Activated T-helper 2 cell treated with anti-CD3 and anti-CD28 coated beads, Interferon-gamma antibody, Interleukin-2, Interleukin-4, amounts not matched to agents 10 μg/mL and 5 μg/mL and 100 μg/mL, durations not matched to agents 14 hours and 24 hours and 36 hours (primary cell): ENCODE results near the gene MT1E. TPM values are rescaled to one million over a fixed set of nuclear protein-coding genes. Genes with fewer than 3 reads are reported as not detected.
"Not testable (repeated sequence)": the region's sequence is repeated elsewhere in the genome, so short reads cannot be mapped to it uniquely, and the experiment has no call there.

Source experiments
- DNase-seq: peaks from one replicate; pipeline ENCODE4 v3.0.0; 2021; ENCODE audit warnings: low spot score
- H3K27ac Mint-ChIP-seq: one replicate; pipeline ENCODE4 v1.8.0; 2021; ENCODE audit warnings: mixed read lengths
- H3K27me3 Mint-ChIP-seq: one replicate; pipeline ENCODE4 v1.8.0; 2021; ENCODE audit warnings: low read depth, mixed read lengths
- H3K36me3 Mint-ChIP-seq: one replicate; pipeline ENCODE4 v1.8.0; 2021; ENCODE audit warnings: low read depth, mixed read lengths
- H3K4me1 Mint-ChIP-seq: one replicate; pipeline ENCODE4 v1.8.0; 2021; ENCODE audit warnings: low read depth, mixed read lengths
- H3K4me3 Mint-ChIP-seq: one replicate; pipeline ENCODE4 v1.8.0; 2021; ENCODE audit warnings: low read depth, mild to moderate bottlenecking, moderate library complexity, mixed read lengths
- H3K9me3 Mint-ChIP-seq: one replicate; pipeline ENCODE4 v1.8.0; 2021; ENCODE audit warnings: mixed read lengths
- intact Hi-C: fragments of 100-400 bp; cut with micrococcal nuclease; formaldehyde crosslinking; loops from one replicate; pipeline ENCODE4 v1.15.1; 2023
- total RNA-seq: library from RNA; stranded (reverse); gene quantifications from 2 replicates; pipeline ENCODE4 v1.2.3, GENCODE V29; 2022

Gene MT1E
- total RNA-seq, 1 donor from 2014 or later, result 181 TPM

- no peak overlapping the region for H3K27ac Mint-ChIP-seq
- DNase-seq, result no peak
- peaks cover 41% of the 10 kb centered on the region for H3K27me3 Mint-ChIP-seq
- H3K36me3 Mint-ChIP-seq, result no peaks in the 10 kb centered on the region
- no peaks in the 10 kb centered on the region for H3K9me3 Mint-ChIP-seq
- intact Hi-C loops, result no loop called here
- peaks cover 42% of the 10 kb centered on the region for H3K4me1 Mint-ChIP-seq
- H3K4me3 Mint-ChIP-seq, result no peak overlapping the region
Measured at GRCh38 chr16:56664506-56664905, 38.9 kb downstream of the MT1E start.

- peaks cover 42% of the 10 kb centered on the region for H3K4me1 Mint-ChIP-seq
- DNase-seq, H3K27ac Mint-ChIP-seq, H3K36me3 Mint-ChIP-seq, H3K4me3 Mint-ChIP-seq, H3K9me3 Mint-ChIP-seq: not testable (repeated sequence)
- intact Hi-C loops, result loop anchor here (5.0 kb wide), 1 partner anchor 33 kb away; the partner anchor contains the start of gene MT1M
- H3K27me3 Mint-ChIP-seq, result peaks cover 46% of the 10 kb centered on the region
Measured at GRCh38 chr16:56665286-56666261, 40.0 kb downstream of the MT1E start.

- no peaks in the 10 kb centered on the region for H3K9me3 Mint-ChIP-seq
- H3K4me3 Mint-ChIP-seq, result no peak within 1 kb of the TSS
- DNase-seq, result peak; percentile 40
- no peaks in the 10 kb centered on the region for H3K36me3 Mint-ChIP-seq
- H3K27ac Mint-ChIP-seq, result no peak within 1 kb of the TSS
- H3K4me1 Mint-ChIP-seq, result peaks cover 49% of the 10 kb centered on the region
- H3K27me3 Mint-ChIP-seq, result peaks cover 46% of the 10 kb centered on the region
- intact Hi-C loops, result loop anchor here (2.0 to 5.0 kb wide), 3 partner anchors 15 to 57 kb away; partner anchors contain the start of genes MT1M and MT1X
Measured at GRCh38 chr16:56667581-56668571, 42.3 kb downstream of the MT1E start, which contains the start of gene MT1G. MT1G (minus strand) TSS chr16:56668065; CDS start chr16:56667993, 72 bp downstream.

DNA sequence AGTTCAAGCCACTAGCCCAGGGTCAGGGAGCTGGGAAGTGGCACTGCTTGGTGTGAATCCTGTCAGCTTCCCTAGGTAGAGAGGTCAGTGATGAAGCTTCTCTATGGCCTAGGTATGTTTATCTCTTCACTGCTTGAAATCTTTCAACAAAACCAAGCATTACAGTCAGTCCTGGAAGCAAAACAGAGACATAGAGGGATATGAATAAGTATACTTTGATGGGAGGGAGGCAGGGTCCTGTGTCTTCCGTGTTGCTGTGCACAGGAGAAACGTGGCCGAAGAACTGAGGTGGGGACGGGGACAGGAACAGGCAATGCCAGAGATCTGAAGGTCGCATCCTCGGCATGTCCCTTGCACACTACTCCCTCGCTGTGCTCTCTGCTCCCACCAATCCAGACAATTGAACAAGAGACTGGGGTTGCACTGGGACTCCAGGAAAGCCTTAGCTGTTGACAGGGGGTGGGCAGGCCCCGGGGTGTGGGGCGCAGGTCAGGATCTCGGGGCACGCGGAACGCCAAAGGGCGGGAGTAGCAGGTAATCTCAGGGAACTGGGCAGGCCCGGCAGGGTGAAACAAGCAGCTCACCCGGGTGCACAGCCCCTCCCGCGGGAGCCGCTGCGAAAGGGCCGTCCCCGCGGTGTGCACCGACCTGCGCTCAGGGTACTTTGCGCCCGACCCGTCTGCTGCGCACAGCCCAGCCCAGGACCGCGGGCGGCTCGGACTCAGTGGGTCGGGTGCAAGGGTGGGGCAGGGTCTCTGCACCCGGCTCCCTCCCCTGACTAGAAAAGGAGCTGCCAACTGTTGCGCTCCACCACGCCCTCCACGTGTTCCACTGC lies 43.6 kb downstream of the MT1E start, which contains the start of gene MT1H:
Gene MT1H, plus strand, starts transcription at position 810 of the 835 bp plus-strand sequence. CDS start 71 bp downstream, outside the sequence.
- H3K36me3 Mint-ChIP-seq, result no peaks in the 10 kb centered on the region
- peaks cover 42% of the 10 kb centered on the region for H3K27me3 Mint-ChIP-seq
- no peak for DNase-seq
- no peaks in the 10 kb centered on the region for H3K9me3 Mint-ChIP-seq
- intact Hi-C loops, result loop anchor here (2.0 to 5.0 kb wide), 3 partner anchors 14 to 58 kb away; partner anchors contain the start of genes MT1M and MT1X
- H3K4me3 Mint-ChIP-seq, result no peak within 1 kb of the TSS
- H3K4me1 Mint-ChIP-seq, result peaks cover 49% of the 10 kb centered on the region
- H3K27ac Mint-ChIP-seq, result no peak within 1 kb of the TSS

- Mint-ChIP-seq H3K4me1 (peaks cover 45% of the 10 kb centered on the region), H3K36me3 (no peaks in the 10 kb centered on the region), H3K4me3 (no peak overlapping the region), H3K9me3 (no peaks in the 10 kb centered on the region), H3K27me3 (peaks cover 43% of the 10 kb centered on the region), H3K27ac (no peak overlapping the region)
- intact Hi-C loops, result loop anchor here (2.0 to 5.0 kb wide), 3 partner anchors 13 to 59 kb away; partner anchors contain the start of genes MT1M and MT1X
- no peak for DNase-seq
Measured at GRCh38 chr16:56669840-56670619, 44.4 kb downstream of the MT1E start.

DNA sequence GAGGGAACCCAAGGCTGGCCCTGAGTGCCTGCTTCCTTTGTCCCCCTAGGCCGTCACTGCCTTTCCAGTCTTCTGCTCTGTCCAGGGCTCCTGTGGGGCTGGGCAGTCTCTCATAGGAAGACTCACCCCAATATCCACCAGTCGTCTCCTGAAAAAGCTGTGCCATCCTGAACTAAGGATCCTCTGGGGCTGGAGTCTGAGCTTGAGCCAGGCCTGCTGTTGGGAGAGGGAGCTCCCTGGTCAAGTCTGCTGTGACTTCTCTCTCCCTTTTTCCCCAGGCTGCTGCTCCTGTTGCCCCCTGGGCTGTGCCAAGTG lies 45.0 kb downstream of the MT1E start:
- no peak for DNase-seq
- intact Hi-C loops, result no loop called here
- Mint-ChIP-seq H3K4me1 (peaks cover 43% of the 10 kb centered on the region), H3K9me3 (no peaks in the 10 kb centered on the region), H3K27ac (no peak overlapping the region), H3K4me3 (no peak overlapping the region), H3K27me3 (peaks cover 47% of the 10 kb centered on the region), H3K36me3 (no peaks in the 10 kb centered on the region)

GRCh38 chr16:56671691-56672090 lies 46.1 kb downstream of the MT1E start:
- not testable (repeated sequence) for H3K27ac Mint-ChIP-seq, H3K36me3 Mint-ChIP-seq, DNase-seq, H3K9me3 Mint-ChIP-seq, H3K4me3 Mint-ChIP-seq
- peaks cover 44% of the 10 kb centered on the region for H3K27me3 Mint-ChIP-seq
- intact Hi-C loops, result loop anchor here (2.0 kb wide), 1 partner anchor 31 kb away; no protein-coding TSS in a partner anchor
- H3K4me1 Mint-ChIP-seq, result peaks cover 45% of the 10 kb centered on the region

DNA sequence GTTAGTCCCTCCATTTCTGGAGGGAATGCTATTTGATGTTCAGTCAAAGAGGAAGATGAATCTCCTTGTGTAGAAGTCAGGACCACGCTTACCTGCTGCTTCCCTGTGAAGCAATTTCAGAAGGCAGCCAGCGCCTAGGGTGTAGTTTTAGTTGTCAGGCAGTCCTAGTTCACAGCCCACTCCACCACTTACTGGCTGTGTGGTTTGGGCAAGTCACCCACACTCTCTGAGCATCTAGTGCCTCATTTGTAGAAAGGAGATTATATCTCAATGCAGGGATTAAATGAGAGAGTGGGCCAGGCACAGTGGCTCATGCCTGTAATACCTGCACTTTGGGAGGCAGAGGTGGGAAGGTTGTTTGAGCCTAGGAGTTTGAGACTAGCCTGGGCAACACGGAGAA lies 46.6 kb downstream of the MT1E start:
- DNase-seq, H3K36me3 Mint-ChIP-seq, H3K4me3 Mint-ChIP-seq, H3K27ac Mint-ChIP-seq, H3K9me3 Mint-ChIP-seq: not testable (repeated sequence)
- intact Hi-C loops, result loop anchor here (2.0 kb wide), 1 partner anchor 31 kb away; no protein-coding TSS in a partner anchor
- Mint-ChIP-seq H3K4me1 (peaks cover 45% of the 10 kb centered on the region), H3K27me3 (peaks cover 44% of the 10 kb centered on the region)

DNA sequence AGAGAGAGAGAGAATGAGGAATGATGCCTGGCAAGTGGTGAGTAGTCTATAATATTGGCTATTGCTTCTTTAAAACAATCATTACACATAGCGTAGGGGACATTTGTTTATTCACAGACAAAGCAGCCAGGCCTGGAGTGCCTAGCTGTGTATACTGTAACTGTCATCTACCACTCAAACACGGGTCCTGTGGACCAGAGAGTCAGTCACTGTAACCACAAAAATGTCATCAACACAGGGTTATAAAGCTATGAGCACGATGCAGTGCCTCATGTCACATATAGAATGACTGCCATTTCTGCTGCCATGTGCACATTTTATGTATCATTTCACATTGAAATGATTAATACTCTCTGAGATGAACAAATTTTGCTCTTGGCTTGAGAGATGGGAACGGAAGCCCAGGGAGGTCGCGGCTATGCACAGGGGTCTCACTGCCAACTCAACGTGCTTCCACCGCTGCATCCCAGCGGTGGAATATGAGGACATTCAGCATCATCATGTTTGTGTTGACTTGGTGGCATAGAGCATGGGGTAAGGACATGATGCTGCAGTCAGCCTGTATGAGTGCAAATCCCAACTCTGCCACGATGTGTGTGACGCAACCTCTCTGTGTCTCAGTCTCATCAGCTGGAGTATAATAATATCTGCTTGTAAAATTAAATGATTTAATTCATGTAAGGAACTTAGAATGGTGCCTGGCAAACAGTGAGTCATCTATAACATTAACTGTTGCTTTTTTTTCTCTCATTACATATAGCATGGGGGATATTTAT lies 47.4 kb downstream of the MT1E start:
- Mint-ChIP-seq H3K9me3 (no peaks in the 10 kb centered on the region), H3K4me1 (peaks cover 43% of the 10 kb centered on the region), H3K27me3 (peaks cover 42% of the 10 kb centered on the region), H3K27ac (no peak overlapping the region), H3K36me3 (no peaks in the 10 kb centered on the region), H3K4me3 (no peak overlapping the region)
- intact Hi-C loops, result loop anchor here (2.0 kb wide), 1 partner anchor 30 kb away; no protein-coding TSS in a partner anchor
- DNase-seq, result no peak

GRCh38 chr16:56673921-56674320 lies 48.3 kb downstream of the MT1E start:
- peaks cover 34% of the 10 kb centered on the region for H3K27me3 Mint-ChIP-seq
- no peak for DNase-seq
- H3K27ac Mint-ChIP-seq, result no peak overlapping the region
- no peaks in the 10 kb centered on the region for H3K36me3 Mint-ChIP-seq
- H3K4me1 Mint-ChIP-seq, result peaks cover 35% of the 10 kb centered on the region
- intact Hi-C loops, result loop anchor here (2.0 kb wide), 1 partner anchor 29 kb away; no protein-coding TSS in a partner anchor
- no peaks in the 10 kb centered on the region for H3K9me3 Mint-ChIP-seq
- no peak overlapping the region for H3K4me3 Mint-ChIP-seq
